PC-9 (cell line): ENCODE data around the gene CLPTM1L. TPM values are rescaled to one million over a fixed set of nuclear protein-coding genes. Genes with fewer than 3 reads are reported as not detected.
A peak's percentile ranks its signal among the peaks of the same experiment; 100 is the strongest.

Experiments used
- BruUV-seq: library from RNA; stranded (reverse); fragments of 400-500 nt; replicated peaks from 2 replicates; lab custom pipeline; 2021; lab: Mats Ljungman, UMichigan
- CTCF ChIA-PET: fragments of 300-600 bp; sonication (Branson Sonifier 250); formaldehyde crosslinking; loops from one replicate; lab custom pipeline; 2022; ENCODE audit warnings: antibody characterized with exemption; lab: Charles Lee
- POLR2A ChIA-PET: fragments of 300-600 bp; sonication (Branson Sonifier 250); formaldehyde crosslinking; loops from one replicate; lab custom pipeline; 2022; ENCODE audit warnings: antibody characterized with exemption; ENCODE audit not compliant: unreplicated experiment; lab: Charles Lee
- DNase-seq, 2 experiments: peaks; one replicate each; pipeline versions ENCODE4 v3.0.0 to v3.0.0-alpha.2; 2015 to 2022; ENCODE audit warnings: mixed read lengths in 1 of 2
- H2AFZ ChIP-seq: fragments of 200-600 bp; sonication (generic); 2 replicates; pipeline ENCODE4 v1.8.1; 2017; ENCODE audit warnings: antibody characterized with exemption
- H3F3A ChIP-seq: fragments of 200-600 bp; sonication (generic); 2 replicates; pipeline ENCODE4 v1.8.1; 2017; ENCODE audit warnings: antibody characterized with exemption, mild to moderate bottlenecking, low read depth; ENCODE audit not compliant: insufficient read depth
- H3K27ac ChIP-seq: fragments of 200-600 bp; sonication (generic); 2 replicates; pipeline ENCODE4 v1.6.1; 2016; ENCODE audit warnings: mixed run types
- H3K27me3 ChIP-seq: fragments of 200-600 bp; sonication (generic); 2 replicates; pipeline ENCODE4 v1.6.1; 2016; ENCODE audit warnings: low read depth, mixed run types; ENCODE audit not compliant: insufficient read depth
- H3K36me3 ChIP-seq: fragments of 200-600 bp; sonication (generic); 2 replicates; pipeline ENCODE4 v1.6.1; 2016; ENCODE audit warnings: low read depth, mixed run types
- H3K4me1 ChIP-seq: fragments of 200-600 bp; sonication (generic); replicated peaks from 2 replicates; pipeline ENCODE4 v1.6.1; 2016; ENCODE audit warnings: mixed run types; ENCODE audit not compliant: insufficient read depth
- H3K4me2 ChIP-seq: fragments of 200-600 bp; sonication (generic); 2 replicates; pipeline ENCODE4 v1.6.1; 2017; ENCODE audit warnings: mixed run types
- H3K4me3 ChIP-seq: fragments of 200-600 bp; sonication (generic); 2 replicates; pipeline ENCODE4 v1.6.1; 2016; ENCODE audit warnings: mixed run types
- H3K79me2 ChIP-seq: fragments of 200-600 bp; sonication (generic); 2 replicates; pipeline ENCODE4 v1.6.1; 2017; ENCODE audit warnings: low read depth, mixed run types
- H3K9me2 ChIP-seq: fragments of 200-600 bp; sonication (generic); 2 replicates; pipeline ENCODE4 v1.8.1; 2017; ENCODE audit warnings: mild to moderate bottlenecking; ENCODE audit not compliant: insufficient read depth
- H3K9me3 ChIP-seq: fragments of 200-600 bp; sonication (generic); 2 replicates; pipeline ENCODE4 v1.8.1; 2016; ENCODE audit warnings: low read depth; ENCODE audit not compliant: insufficient read depth
- H4K20me1 ChIP-seq: fragments of 200-600 bp; sonication (generic); 2 replicates; pipeline ENCODE4 v1.8.1; 2017; ENCODE audit not compliant: insufficient read depth
- CTCF ChIP-seq: fragments of 200-600 bp; sonication (generic); conservative IDR thresholded peaks from 2 replicates; pipeline ENCODE4 v1.6.1; 2017; ENCODE audit warnings: mixed run types, antibody characterized with exemption, mild to moderate bottlenecking, moderate library complexity
- EZH2 ChIP-seq: fragments of 200-600 bp; sonication (generic); IDR thresholded peaks from 2 replicates; pipeline ENCODE4 v1.8.0; 2017; ENCODE audit warnings: antibody characterized with exemption, low read depth
- intact Hi-C: fragments of 100-400 bp; cut with micrococcal nuclease; formaldehyde crosslinking; loops from one replicate; pipeline ENCODE4 v1.10.0; 2022; ENCODE audit not compliant: unreplicated experiment
- total RNA-seq: library from RNA; stranded (reverse); gene quantifications from 2 replicates; pipeline ENCODE4 v1.2.3, GENCODE V29; 2021

CLPTM1L gene
- total RNA-seq, 1 experiment from 2014 or later, result 260 TPM

GRCh38 chr5:1351156-1351555, 6.3 kb upstream of the CLPTM1L start:
- DNase-seq, result no peak
- Histone ChIP-seq H3K36me3 (no peaks in the 10 kb centered on the region), H3K27me3 (peaks cover 56% of the 10 kb centered on the region), H3K4me3 (no peak overlapping the region), H3K4me2 (no peak overlapping the region), H3K27ac (no peak overlapping the region), H3K9me3 (no peaks in the 10 kb centered on the region), H4K20me1 (no peaks in the 10 kb centered on the region), H3K9me2 (no peaks in the 10 kb centered on the region), H3K79me2 (peaks cover 2% of the 10 kb centered on the region; the same call in 1 of the 2 replicates), H3F3A (no peaks in the 10 kb centered on the region; the same call in 1 of the 2 replicates), H3K4me1 (peaks cover under 1% of the 10 kb centered on the region; the same call in 1 of the 2 replicates), H2AFZ (no peak overlapping the region)
- ChIA-PET CTCF (no interaction called here), POLR2A (interaction anchor here (0.6 to 0.7 kb wide), 2 partner anchors 171 to 405 kb away, joined by 3 read pairs; no protein-coding TSS in a partner anchor)
- no TSS peak for BruUV-seq
- intact Hi-C loops, result no loop called here
- TF ChIP-seq EZH2 (no peak), CTCF (no peak)

- Histone ChIP-seq H4K20me1 (no peaks in the 10 kb centered on the region), H3K4me1 (peaks cover 5% of the 10 kb centered on the region; the same call in 1 of the 2 replicates), H3K4me2 (no peak overlapping the region), H3F3A (no peaks in the 10 kb centered on the region), H3K27ac (no peak overlapping the region), H3K36me3 (no peaks in the 10 kb centered on the region), H3K9me2 (no peaks in the 10 kb centered on the region), H3K9me3 (no peaks in the 10 kb centered on the region), H3K4me3 (no peak overlapping the region), H3K79me2 (peaks cover 17% of the 10 kb centered on the region), H2AFZ (no peak overlapping the region), H3K27me3 (peaks cover 36% of the 10 kb centered on the region)
- POLR2A ChIA-PET, result no interaction called here
- intact Hi-C loops, result loop anchor here (5.0 to 10.0 kb wide), 2 partner anchors 144 to 182 kb away; partner anchors contain the start of gene SLC6A19
- CTCF ChIA-PET, result no interaction called here
- no peak for DNase-seq
- no TSS peak for BruUV-seq
- TF ChIP-seq CTCF, result 0 out of 2 replicates have a peak, but pooled peaks have one; percentile 18
- no peak for TF ChIP-seq EZH2
Measured at GRCh38 chr5:1349246-1349645, 4.3 kb upstream of the CLPTM1L start.

GRCh38 chr5:1348986-1349245, 4.0 kb upstream of the CLPTM1L start:
- H3K9me3 ChIP-seq, result no peaks in the 10 kb centered on the region
- no peak overlapping the region for H3K27ac ChIP-seq
- peaks cover 9% of the 10 kb centered on the region for H3K4me1 ChIP-seq
- H3K27me3 ChIP-seq, result peaks cover 33% of the 10 kb centered on the region
- H3K4me3 ChIP-seq, result no peak overlapping the region
- H3K79me2 ChIP-seq, result peaks cover 20% of the 10 kb centered on the region
- no peak overlapping the region for H2AFZ ChIP-seq
- ChIA-PET POLR2A (no interaction called here), CTCF (no interaction called here)
- no TSS peak for BruUV-seq
- H3K36me3 ChIP-seq, result no peaks in the 10 kb centered on the region
- H3K9me2 ChIP-seq, result no peaks in the 10 kb centered on the region
- no peak overlapping the region for H3K4me2 ChIP-seq
- DNase-seq, result no peak
- H3F3A ChIP-seq, result no peaks in the 10 kb centered on the region
- TF ChIP-seq CTCF, result 0 out of 2 replicates have a peak, but pooled peaks have one; percentile 7
- TF ChIP-seq EZH2, result no peak
- H4K20me1 ChIP-seq, result peaks cover 1% of the 10 kb centered on the region
- intact Hi-C loops, result loop anchor here (5.0 to 10.0 kb wide), 2 partner anchors 144 to 182 kb away; partner anchors contain the start of gene SLC6A19
